Astrocyte (in vitro differentiated cells and primary cell): ENCODE measurements around the gene AVL9. TPM values are rescaled to one million over a fixed set of nuclear protein-coding genes. Genes with fewer than 3 reads are reported as not detected.
"Not testable (repeated sequence)": the region's sequence is repeated elsewhere in the genome, so short reads cannot be mapped to it uniquely, and the experiment has no call there.

ENCODE experiments used
- DNase-seq: peaks from one replicate; pipeline ENCODE4 v3.0.0-alpha.2; 2010; ENCODE audit warnings: low read depth
- FAIRE-seq: peaks from 2 replicates; lab custom pipeline; 2011; peaks lifted over from hg19 to GRCh38; lab: Jason Lieb, UNC
- H2AFZ ChIP-seq: 2 replicates; pipeline ENCODE4 v1.6.0; 2012; ENCODE audit warnings: low read depth, low read length, inconsistent platforms
- H3K27ac ChIP-seq: 2 replicates; pipeline ENCODE4 v1.5.1; 2011; ENCODE audit warnings: low read depth, low read length, inconsistent platforms
- H3K27me3 ChIP-seq: 2 replicates; pipeline ENCODE4 v1.6.0; 2011; ENCODE audit warnings: low read length, inconsistent platforms; ENCODE audit not compliant: insufficient read depth
- H3K36me3 ChIP-seq: 2 replicates; pipeline ENCODE4 v1.5.1; 2011; ENCODE audit warnings: low read length, inconsistent platforms; ENCODE audit not compliant: insufficient read depth
- H3K4me1 ChIP-seq: 2 replicates; pipeline ENCODE4 v1.5.1; 2011; ENCODE audit warnings: low read length, inconsistent platforms; ENCODE audit not compliant: insufficient read depth
- H3K4me2 ChIP-seq: 2 replicates; pipeline ENCODE4 v1.6.0; 2012; ENCODE audit warnings: low read length, inconsistent platforms
- H3K4me3 ChIP-seq: 2 replicates; pipeline ENCODE4 v1.5.1; 2011; ENCODE audit warnings: low read depth, mild to moderate bottlenecking, low read length, inconsistent platforms; ENCODE audit not compliant: insufficient read depth
- H3K79me2 ChIP-seq: 2 replicates; pipeline ENCODE4 v1.6.0; 2012; ENCODE audit warnings: mild to moderate bottlenecking, low read length, inconsistent platforms; ENCODE audit not compliant: insufficient read depth
- H3K9ac ChIP-seq: 2 replicates; pipeline ENCODE4 v1.6.0; 2012; ENCODE audit warnings: mild to moderate bottlenecking, low read length, inconsistent platforms
- H3K9me3 ChIP-seq: 2 replicates; pipeline ENCODE4 v1.5.1; 2012; ENCODE audit warnings: low read depth, mild to moderate bottlenecking, low read length, inconsistent platforms; ENCODE audit not compliant: insufficient read depth
- H4K20me1 ChIP-seq: 2 replicates; pipeline ENCODE4 v1.6.0; 2012; ENCODE audit warnings: low read length, inconsistent platforms; ENCODE audit not compliant: insufficient read depth
- H3K27ac Mint-ChIP-seq: one replicate; pipeline ENCODE4 v1.8.0; 2021; ENCODE audit warnings: mild to moderate bottlenecking, mixed read lengths; ENCODE audit not compliant: unreplicated experiment
- H3K27me3 Mint-ChIP-seq: one replicate; pipeline ENCODE4 v1.8.0; 2021; ENCODE audit warnings: low read depth, mixed read lengths; ENCODE audit not compliant: unreplicated experiment
- H3K36me3 Mint-ChIP-seq: one replicate; pipeline ENCODE4 v1.8.0; 2021; ENCODE audit warnings: low read depth, mixed read lengths; ENCODE audit not compliant: unreplicated experiment
- H3K4me1 Mint-ChIP-seq: one replicate; pipeline ENCODE4 v1.8.0; 2021; ENCODE audit warnings: low read depth, mixed read lengths; ENCODE audit not compliant: unreplicated experiment
- H3K4me3 Mint-ChIP-seq: one replicate; pipeline ENCODE4 v1.8.0; 2021; ENCODE audit warnings: mild to moderate bottlenecking, moderate library complexity, mixed read lengths; ENCODE audit not compliant: unreplicated experiment
- H3K9me3 Mint-ChIP-seq: one replicate; pipeline ENCODE4 v1.8.0; 2021; ENCODE audit warnings: mild to moderate bottlenecking, mixed read lengths; ENCODE audit not compliant: unreplicated experiment
- EZH2 ChIP-seq: IDR thresholded peaks from 2 replicates; pipeline ENCODE4 v1.6.1; 2012; ENCODE audit warnings: mild to moderate bottlenecking, low read length, inconsistent platforms; ENCODE audit not compliant: insufficient read depth
- total RNA-seq: library from RNA; stranded (reverse); gene quantifications from 2 replicates; pipeline ENCODE4 v1.2.1, GENCODE V29; 2021
- TF ChIP-seq, protein P1 (sequence below): IDR thresholded peaks from 2 replicates; pipeline ENCODE4 v1.5.1; 2011; ENCODE audit warnings: low read depth, mild to moderate bottlenecking, inconsistent platforms, low read length, moderate library complexity; ENCODE audit not compliant: insufficient read depth

AVL9 gene
- total RNA-seq, 1 donor from 2014 or later = 28.2 TPM

DNA sequence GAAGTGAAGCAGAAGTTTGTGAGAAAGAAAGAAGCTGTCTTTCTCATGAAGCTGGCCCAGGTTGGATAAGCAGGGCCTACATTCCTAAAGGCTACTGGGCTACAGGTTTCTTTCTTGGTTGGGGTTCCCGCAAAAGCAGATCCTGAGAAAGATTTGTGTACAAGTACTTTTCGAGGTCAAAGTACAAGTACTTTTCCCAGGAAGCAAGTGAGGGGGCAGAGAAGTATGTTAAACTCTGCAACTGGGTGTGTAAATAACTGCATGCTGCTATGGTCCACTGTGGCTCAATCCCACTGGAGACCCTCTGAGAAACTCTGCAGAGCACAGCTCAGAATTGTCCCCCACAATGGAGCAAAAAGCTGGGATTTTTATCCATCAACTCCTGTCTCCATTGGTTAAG, 33.8 kb upstream of the AVL9 start:
- no peak overlapping the region for H3K27ac ChIP-seq
- no peaks in the 10 kb centered on the region for H4K20me1 ChIP-seq
- no peaks in the 10 kb centered on the region for H3K79me2 ChIP-seq
- H3K9ac ChIP-seq = no peak overlapping the region
- no peaks in the 10 kb centered on the region for H3K9me3 Mint-ChIP-seq
- FAIRE-seq = no peak
- no peaks in the 10 kb centered on the region for H3K36me3 ChIP-seq
- H3K9me3 ChIP-seq = no peaks in the 10 kb centered on the region
- H3K4me3 Mint-ChIP-seq = no peak overlapping the region
- no peak overlapping the region for H3K4me2 ChIP-seq
- no peaks in the 10 kb centered on the region for H3K27me3 ChIP-seq
- no peak for TF ChIP-seq EZH2
- TF ChIP-seq, protein P1, sequence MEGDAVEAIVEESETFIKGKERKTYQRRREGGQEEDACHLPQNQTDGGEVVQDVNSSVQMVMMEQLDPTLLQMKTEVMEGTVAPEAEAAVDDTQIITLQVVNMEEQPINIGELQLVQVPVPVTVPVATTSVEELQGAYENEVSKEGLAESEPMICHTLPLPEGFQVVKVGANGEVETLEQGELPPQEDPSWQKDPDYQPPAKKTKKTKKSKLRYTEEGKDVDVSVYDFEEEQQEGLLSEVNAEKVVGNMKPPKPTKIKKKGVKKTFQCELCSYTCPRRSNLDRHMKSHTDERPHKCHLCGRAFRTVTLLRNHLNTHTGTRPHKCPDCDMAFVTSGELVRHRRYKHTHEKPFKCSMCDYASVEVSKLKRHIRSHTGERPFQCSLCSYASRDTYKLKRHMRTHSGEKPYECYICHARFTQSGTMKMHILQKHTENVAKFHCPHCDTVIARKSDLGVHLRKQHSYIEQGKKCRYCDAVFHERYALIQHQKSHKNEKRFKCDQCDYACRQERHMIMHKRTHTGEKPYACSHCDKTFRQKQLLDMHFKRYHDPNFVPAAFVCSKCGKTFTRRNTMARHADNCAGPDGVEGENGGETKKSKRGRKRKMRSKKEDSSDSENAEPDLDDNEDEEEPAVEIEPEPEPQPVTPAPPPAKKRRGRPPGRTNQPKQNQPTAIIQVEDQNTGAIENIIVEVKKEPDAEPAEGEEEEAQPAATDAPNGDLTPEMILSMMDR = no peak
- H3K36me3 Mint-ChIP-seq = no peaks in the 10 kb centered on the region
- no peak for DNase-seq
- no peak overlapping the region for H3K27ac Mint-ChIP-seq
- H3K4me1 ChIP-seq = no peaks in the 10 kb centered on the region
- H3K27me3 Mint-ChIP-seq = peaks cover 4% of the 10 kb centered on the region
- H2AFZ ChIP-seq = no peak overlapping the region
- no peak overlapping the region for H3K4me3 ChIP-seq
- no peaks in the 10 kb centered on the region for H3K4me1 Mint-ChIP-seq

DNA sequence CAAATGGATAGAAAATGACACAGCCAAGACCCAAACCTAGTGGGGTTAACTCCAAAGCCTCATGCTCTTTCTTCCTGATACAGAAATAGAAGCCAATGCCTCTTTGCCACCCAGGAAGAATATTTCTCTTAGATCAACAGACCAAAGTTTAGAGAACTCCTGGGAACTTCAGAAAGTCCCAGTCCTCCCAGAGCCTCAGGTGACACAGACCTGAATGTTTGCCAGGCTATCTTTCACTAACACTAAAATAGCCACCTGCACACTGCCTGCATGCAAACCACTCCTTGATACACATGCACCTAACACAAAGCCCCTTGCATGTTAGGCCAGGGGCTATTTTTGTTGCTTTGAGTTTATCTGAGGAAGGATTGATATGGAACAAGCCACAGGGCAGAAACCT, 32.8 kb upstream of the AVL9 start:
- TF ChIP-seq, protein P1 = no peak
- no peak for TF ChIP-seq EZH2
- Mint-ChIP-seq H3K9me3 (no peaks in the 10 kb centered on the region), H3K36me3 (no peaks in the 10 kb centered on the region), H3K27ac (no peak overlapping the region), H3K27me3 (peaks cover 4% of the 10 kb centered on the region), H3K4me3 (no peak overlapping the region), H3K4me1 (no peaks in the 10 kb centered on the region)
- no peaks in the 10 kb centered on the region for H3K36me3 ChIP-seq
- no peaks in the 10 kb centered on the region for H4K20me1 ChIP-seq
- H3K4me2 ChIP-seq = no peak overlapping the region
- DNase-seq = no peak
- H2AFZ ChIP-seq = no peak overlapping the region
- no peaks in the 10 kb centered on the region for H3K4me1 ChIP-seq
- no peak for FAIRE-seq
- H3K27ac ChIP-seq = no peak overlapping the region
- H3K27me3 ChIP-seq = no peaks in the 10 kb centered on the region
- H3K4me3 ChIP-seq = no peak overlapping the region
- no peaks in the 10 kb centered on the region for H3K79me2 ChIP-seq
- H3K9ac ChIP-seq = no peak overlapping the region
- no peaks in the 10 kb centered on the region for H3K9me3 ChIP-seq

- Mint-ChIP-seq H3K4me3 (no peak overlapping the region), H3K27ac (no peak overlapping the region), H3K27me3 (peaks cover 4% of the 10 kb centered on the region), H3K9me3 (no peaks in the 10 kb centered on the region), H3K36me3 (no peaks in the 10 kb centered on the region), H3K4me1 (no peaks in the 10 kb centered on the region)
- H3K4me1 ChIP-seq = no peaks in the 10 kb centered on the region
- H3K79me2 ChIP-seq = no peaks in the 10 kb centered on the region
- no peaks in the 10 kb centered on the region for H3K36me3 ChIP-seq
- FAIRE-seq (no peak), DNase-seq (no peak)
- H3K4me3 ChIP-seq = no peak overlapping the region
- no peaks in the 10 kb centered on the region for H3K9me3 ChIP-seq
- H2AFZ ChIP-seq = no peak overlapping the region
- no peak overlapping the region for H3K27ac ChIP-seq
- no peaks in the 10 kb centered on the region for H4K20me1 ChIP-seq
- H3K27me3 ChIP-seq = no peaks in the 10 kb centered on the region
- TF ChIP-seq, protein P1 = no peak
- no peak for TF ChIP-seq EZH2
- H3K9ac ChIP-seq = no peak overlapping the region
- H3K4me2 ChIP-seq = no peak overlapping the region
Measured at GRCh38 chr7:32462977-32463376, 32.3 kb upstream of the AVL9 start.

DNA sequence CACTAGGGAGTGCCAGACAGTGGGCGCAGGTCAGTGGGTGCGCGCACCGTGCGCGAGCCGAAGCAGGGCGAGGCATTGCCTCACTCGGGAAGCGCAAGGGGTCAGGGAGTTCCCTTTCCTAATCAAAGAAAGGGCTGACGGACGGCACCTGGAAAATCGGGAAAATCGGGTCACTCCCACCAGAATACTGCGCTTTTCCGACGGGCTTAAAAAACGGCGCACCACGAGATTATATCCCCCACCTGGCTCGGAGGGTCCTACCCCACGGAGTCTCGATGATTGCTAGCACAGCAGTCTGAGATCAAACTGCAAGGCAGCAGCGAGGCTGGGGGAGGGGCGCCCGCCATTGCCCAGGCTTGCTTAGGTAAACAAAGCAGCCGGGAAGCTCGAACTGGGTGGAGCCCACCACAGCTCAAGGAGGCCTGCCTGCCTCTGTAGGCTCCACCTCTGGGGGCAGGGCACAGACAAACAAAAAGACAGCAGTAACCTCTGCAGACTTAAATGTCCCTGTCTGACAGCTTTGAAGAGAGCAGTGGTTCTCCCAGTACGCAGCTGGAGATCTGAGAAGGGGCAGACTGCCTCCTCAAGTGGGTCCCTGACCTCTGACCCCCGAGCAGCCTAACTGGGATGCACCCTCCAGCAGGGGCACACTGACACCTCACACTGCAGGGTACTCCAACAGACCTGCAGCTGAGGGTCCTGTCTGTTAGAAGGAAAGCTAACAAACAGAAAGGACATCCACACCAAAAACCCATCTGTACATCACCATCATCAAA, 30.5 kb upstream of the AVL9 start:
- H3K4me1 Mint-ChIP-seq, H3K4me3 ChIP-seq, H3K9me3 ChIP-seq, H3K4me3 Mint-ChIP-seq, H3K27me3 Mint-ChIP-seq, H4K20me1 ChIP-seq, H3K9me3 Mint-ChIP-seq, H3K27ac Mint-ChIP-seq, H3K27ac ChIP-seq, H3K4me2 ChIP-seq, DNase-seq, H3K4me1 ChIP-seq, H3K79me2 ChIP-seq, H3K27me3 ChIP-seq, FAIRE-seq, H3K9ac ChIP-seq, H3K36me3 ChIP-seq, H2AFZ ChIP-seq, H3K36me3 Mint-ChIP-seq: not testable (repeated sequence)
